HG02970 (cell line): ENCODE results near the gene BICC1.

Experiments
- ATAC-seq: cut with Tn5 transposase; IDR thresholded peaks from one replicate; pipeline ENCODE4 v1.9.1; 2021; ENCODE audit warnings: mild to moderate bottlenecking, moderate library complexity, moderate number of reproducible peaks; ENCODE audit not compliant: unreplicated experiment, low FRiP score

BICC1 gene

GRCh38 chr10:58695022-58695421, 182.3 kb downstream of the BICC1 start:
- ATAC-seq, result no peak

- ATAC-seq, result no peak
These were observed 184.1 kb downstream of the BICC1 start for GRCh38 chr10:58696736-58697135.

DNA sequence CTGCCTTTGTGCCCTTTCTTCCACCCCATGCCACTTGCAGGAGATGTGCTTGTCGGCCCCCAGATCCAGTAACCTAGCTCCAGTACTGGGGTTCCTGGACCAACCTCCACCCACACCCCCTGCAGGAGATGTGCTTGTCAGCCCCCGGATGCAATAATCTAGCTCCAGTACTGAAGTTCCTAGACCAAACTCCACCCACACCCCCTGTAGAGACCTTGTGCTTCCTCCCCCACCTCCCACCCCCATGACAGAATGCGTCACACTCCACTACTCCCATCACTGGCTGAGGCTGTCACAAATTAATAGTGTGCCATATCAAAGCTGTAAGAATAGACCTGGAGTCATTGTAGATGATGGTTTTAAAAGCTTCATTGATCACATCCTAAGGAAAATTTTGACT, 185.0 kb downstream of the BICC1 start:
- ATAC-seq, result no peak

- ATAC-seq, result no peak
These were observed 186.2 kb downstream of the BICC1 start for GRCh38 chr10:58698777-58699356.

GRCh38 chr10:58700591-58700990, 187.9 kb downstream of the BICC1 start:
- ATAC-seq, result no peak

GRCh38 chr10:58701405-58702135, 188.9 kb downstream of the BICC1 start:
- ATAC-seq, result no peak

DNA sequence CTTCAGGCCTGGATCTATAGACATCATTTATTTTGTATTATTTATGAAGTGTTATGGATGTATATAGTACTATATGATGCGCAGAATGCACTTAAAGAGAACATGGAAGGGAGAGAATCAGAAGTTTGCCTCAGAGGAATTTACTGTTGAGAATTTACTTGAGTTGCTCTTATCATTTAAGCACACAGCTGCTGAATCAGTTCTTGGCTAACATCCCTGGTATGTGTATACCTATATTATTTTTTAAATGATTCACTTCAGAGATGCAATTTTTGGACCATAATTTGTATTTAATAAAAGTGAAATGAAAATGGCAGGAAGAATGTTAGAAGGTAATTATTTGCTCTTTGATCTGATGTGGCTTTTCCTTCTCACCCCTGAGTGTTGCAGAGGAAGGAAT, 191.6 kb downstream of the BICC1 start:
- ATAC-seq, result no peak

- no peak for ATAC-seq
These were observed 192.0 kb downstream of the BICC1 start for GRCh38 chr10:58704671-58705141.

DNA sequence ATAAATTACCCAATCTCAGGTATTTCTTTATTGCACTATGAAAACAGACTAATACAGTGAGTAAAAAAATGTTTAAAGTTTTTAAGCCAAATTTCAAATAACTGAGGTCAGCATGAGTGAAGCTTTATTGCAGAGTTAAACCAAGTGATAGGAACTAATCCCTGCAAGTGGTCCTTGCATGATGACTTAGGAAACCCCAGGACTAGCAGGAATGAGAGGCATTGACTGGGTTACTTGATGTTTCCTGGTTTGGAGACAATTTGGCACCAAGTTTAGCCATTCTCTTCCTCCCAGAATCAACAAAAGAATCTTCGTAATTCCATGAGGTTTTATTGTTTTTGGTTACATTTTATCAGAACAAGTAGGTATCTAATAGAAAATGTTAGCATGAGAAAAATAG, 194.2 kb downstream of the BICC1 start:
- ATAC-seq, result no peak

DNA sequence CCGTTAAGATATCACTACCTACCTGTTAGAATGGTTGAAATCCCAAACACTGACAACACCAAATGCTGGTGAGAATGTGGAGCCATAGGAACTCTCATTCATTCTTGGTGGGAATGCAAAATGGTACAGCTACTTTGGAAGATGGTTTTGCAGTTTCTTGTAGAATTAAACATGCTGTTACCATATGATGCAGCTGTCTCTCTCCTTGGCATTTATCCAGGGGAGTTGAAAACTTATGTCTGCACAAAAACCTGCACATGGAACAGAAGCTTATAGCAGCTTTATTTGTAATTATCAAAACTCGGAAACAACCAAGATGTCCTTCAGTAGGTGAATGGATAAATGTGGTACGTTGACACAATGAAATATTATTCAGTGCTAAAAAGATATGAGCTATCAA, 199.5 kb downstream of the BICC1 start:
- ATAC-seq, result no peak

DNA sequence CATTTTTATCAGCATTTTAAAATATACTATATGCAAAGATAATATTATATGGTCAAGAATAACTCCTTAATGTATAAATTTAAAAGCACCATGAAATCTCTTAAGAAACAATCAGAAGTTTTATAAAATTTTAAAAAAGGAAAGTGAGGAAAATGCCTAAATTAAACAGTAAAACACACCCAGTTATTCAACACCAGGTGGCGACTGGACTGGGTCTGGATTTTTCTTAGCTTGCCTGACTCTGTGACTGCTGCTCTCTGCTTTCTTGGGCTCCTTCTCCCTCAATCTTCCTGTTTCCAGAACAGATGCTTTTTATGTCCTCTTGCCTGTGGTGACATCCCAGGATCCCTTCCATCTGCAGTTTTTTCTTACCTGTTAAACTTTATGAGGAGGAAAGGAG, 200.3 kb downstream of the BICC1 start:
- no peak for ATAC-seq

- no peak for ATAC-seq
These were observed 201.7 kb downstream of the BICC1 start for GRCh38 chr10:58714409-58714808.

GRCh38 chr10:58715061-58715460, 202.4 kb downstream of the BICC1 start:
- ATAC-seq, result no peak

- ATAC-seq, result no peak
These were observed 205.9 kb downstream of the BICC1 start for GRCh38 chr10:58718596-58718995.

GRCh38 chr10:58721601-58722281, 209.1 kb downstream of the BICC1 start:
- no peak for ATAC-seq

DNA sequence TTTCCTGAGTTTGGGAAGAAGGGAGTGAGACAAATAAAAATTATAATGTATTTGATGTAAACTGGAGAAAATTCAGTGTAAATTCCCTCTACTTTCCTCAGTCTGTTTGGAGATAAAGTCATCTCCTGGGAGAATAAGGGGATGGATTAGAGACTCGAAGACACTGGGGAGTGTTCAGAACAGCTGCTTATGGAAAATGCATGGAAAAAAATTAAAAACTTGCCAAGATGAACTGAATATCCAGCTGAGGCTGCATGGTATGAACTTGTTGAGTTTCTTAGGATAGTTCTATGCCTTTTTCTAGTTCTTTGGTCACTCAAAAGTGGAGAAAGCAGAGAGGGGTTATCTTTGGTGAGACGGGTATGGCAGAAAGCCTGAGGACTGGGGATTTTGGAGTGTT, 210.5 kb downstream of the BICC1 start:
- ATAC-seq, result no peak

GRCh38 chr10:58723966-58724365, 211.3 kb downstream of the BICC1 start:
- no peak for ATAC-seq

DNA sequence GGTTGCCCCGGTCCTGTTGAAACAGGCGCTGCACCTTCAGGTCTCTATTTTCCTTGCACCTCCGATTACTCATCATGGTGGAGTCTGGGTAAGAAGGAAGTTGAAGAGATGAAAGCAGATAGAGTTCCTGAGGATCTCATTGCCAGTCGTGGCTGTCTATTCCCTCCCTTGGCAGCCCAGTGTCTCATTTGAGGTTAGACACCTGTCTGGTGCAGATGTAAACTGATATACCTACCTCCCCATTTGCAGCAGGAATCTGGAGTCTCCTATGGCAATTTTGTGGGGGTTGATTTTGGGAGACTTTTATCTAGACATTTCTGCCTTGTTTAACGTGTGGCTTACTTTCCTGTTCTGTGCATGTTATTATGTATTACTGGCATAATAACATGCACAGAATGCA, 212.1 kb downstream of the BICC1 start:
- ATAC-seq, result no peak

GRCh38 chr10:58725901-58726300, 213.2 kb downstream of the BICC1 start:
- ATAC-seq, result no peak

DNA sequence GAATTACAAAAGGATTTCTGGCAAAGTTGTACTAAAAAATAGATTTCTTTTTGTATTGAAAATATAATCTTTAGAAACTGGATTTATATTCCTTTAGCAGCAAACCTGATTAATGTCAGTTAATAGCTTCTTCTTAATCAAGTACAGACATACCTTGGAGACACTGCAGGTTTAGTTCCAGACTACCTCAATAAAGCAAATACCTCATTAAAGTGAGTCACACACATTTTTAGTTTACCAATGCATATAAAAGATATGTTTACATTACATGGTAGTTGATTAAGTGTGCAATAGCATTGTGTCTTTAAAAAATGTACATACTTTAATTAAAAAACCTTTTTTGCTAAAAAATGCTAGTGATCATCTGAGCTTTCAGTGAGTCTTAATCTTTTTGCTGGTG, 215.0 kb downstream of the BICC1 start:
- no peak for ATAC-seq

DNA sequence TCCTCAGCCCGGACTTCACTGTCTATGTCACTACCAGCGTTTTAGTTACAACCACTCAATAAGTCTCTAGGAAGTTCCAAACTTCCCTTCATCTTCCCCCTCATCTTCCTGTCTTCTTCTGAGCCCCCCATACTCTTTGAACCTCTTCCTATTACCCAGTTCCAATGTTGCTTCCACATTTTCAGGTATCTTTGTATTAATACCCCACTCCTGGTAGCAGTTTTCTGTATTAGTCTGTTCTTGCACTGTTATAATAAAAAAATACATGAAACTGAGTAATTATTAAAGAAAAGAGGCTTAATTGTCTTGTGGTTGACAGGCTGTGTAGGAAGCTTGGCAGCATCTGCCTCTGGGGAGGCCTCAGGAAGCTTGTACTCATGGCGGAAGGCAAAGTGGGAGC, 218.6 kb downstream of the BICC1 start:
- ATAC-seq, result no peak

DNA sequence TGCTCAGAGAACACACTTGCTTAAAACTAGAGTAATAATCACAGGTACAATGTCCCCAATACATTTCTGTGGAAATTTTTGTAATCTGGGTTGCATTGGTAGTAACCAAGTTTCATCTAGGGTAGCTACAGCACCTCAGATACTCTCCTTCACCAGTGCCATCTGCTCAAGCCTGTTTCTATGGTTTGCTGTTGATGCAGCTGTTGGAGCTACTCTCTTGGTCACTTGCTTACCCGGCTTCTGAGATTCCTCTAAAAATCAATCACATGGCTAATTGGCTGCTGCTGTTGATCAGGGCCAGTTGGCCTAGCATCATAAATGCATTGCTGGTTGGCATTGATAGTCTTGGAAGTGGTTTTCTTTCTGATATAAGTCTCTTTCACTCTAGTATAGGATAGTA, 220.8 kb downstream of the BICC1 start:
- no peak for ATAC-seq
